Central memory CD8-positive, alpha-beta T cell (primary cell): ENCODE measurements around the gene MYH16.
"Not testable (repeated sequence)": the region's sequence is repeated elsewhere in the genome, so short reads cannot be mapped to it uniquely, and the experiment has no call there.

ENCODE experiments used
- ATAC-seq: fragments of 150-1000 bp; cut with Tn5 transposase; replicated peaks from 2 replicates; pipeline ENCODE4 v1.10.0; 2022; ENCODE audit warnings: mild to moderate bottlenecking, moderate FRiP score, moderate number of reproducible peaks; ENCODE audit not compliant: poor library complexity, severe bottlenecking; ENCODE audit errors: extremely low read depth
- DNase-seq, 2 donors: peaks; one replicate each; pipeline ENCODE4 v3.0.0; 2021; ENCODE audit warnings: low spot score in 2 of 2
- H3K27ac Mint-ChIP-seq: one replicate; pipeline ENCODE4 v1.8.0; 2022; ENCODE audit warnings: low read depth, mild to moderate bottlenecking, moderate library complexity, mixed read lengths
- H3K27me3 Mint-ChIP-seq: one replicate; pipeline ENCODE4 v1.8.0; 2022; ENCODE audit warnings: mixed read lengths
- H3K36me3 Mint-ChIP-seq: one replicate; pipeline ENCODE4 v1.8.0; 2022; ENCODE audit warnings: mild to moderate bottlenecking, moderate library complexity, mixed read lengths; ENCODE audit not compliant: insufficient read depth
- H3K4me1 Mint-ChIP-seq: one replicate; pipeline ENCODE4 v1.8.0; 2022; ENCODE audit warnings: mixed read lengths
- H3K4me3 Mint-ChIP-seq: one replicate; pipeline ENCODE4 v1.8.0; 2022; ENCODE audit warnings: mild to moderate bottlenecking, moderate library complexity, mixed read lengths
- H3K9me3 Mint-ChIP-seq: one replicate; pipeline ENCODE4 v1.8.0; 2022; ENCODE audit warnings: mixed read lengths

Gene MYH16

DNA sequence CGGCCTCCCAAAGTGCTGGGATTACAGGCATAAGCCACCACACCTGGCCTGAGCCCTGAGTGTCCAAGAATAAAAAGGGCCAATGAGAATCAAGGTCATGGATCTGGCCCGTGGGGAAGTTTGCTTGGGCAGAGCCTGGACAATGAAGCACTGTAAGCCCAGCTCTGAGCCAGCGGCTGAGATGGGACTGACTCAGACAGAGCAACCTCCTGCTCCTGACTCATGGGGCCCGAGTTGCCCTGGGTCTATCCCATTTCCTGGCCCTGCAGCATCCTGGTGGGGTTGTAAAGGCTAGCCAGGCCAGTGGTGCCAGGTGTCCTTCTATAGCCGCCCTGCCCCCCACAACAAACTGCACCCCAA lies 5.2 kb upstream of the MYH16 start:
- ATAC-seq, result no peak
- H3K36me3 Mint-ChIP-seq, result no peaks in the 10 kb centered on the region
- no peak for DNase-seq
- no peaks in the 10 kb centered on the region for H3K4me1 Mint-ChIP-seq
- H3K9me3 Mint-ChIP-seq, result no peaks in the 10 kb centered on the region
- no peak overlapping the region for H3K4me3 Mint-ChIP-seq
- peaks cover 29% of the 10 kb centered on the region for H3K27me3 Mint-ChIP-seq
- no peak overlapping the region for H3K27ac Mint-ChIP-seq

- H3K4me3 Mint-ChIP-seq, result no peak overlapping the region
- ATAC-seq (no peak), DNase-seq (no peak)
- H3K27me3 Mint-ChIP-seq, result peaks cover 23% of the 10 kb centered on the region
- H3K36me3 Mint-ChIP-seq, result no peaks in the 10 kb centered on the region
- no peaks in the 10 kb centered on the region for H3K4me1 Mint-ChIP-seq
- H3K9me3 Mint-ChIP-seq, result no peaks in the 10 kb centered on the region
- H3K27ac Mint-ChIP-seq, result no peak overlapping the region
These were observed 4.6 kb upstream of the MYH16 start for GRCh38 chr7:99267841-99268576.

DNA sequence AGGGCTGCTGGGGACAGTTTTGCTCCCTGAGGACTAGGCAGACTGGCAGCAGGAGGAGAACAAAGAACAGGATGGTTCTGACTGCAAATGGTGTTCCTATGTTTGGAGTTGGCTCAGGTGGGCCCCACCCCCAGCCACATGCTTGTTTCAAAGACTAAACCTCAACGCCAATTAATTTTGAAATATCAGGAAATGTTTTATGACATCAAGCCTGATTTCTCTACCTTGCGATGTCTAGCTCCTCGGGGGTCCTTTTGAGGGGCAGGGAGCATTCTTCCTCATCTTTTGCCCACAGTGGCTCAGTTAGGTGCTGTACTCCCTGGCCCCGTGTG lies 4.1 kb upstream of the MYH16 start:
- no peak for DNase-seq
- no peak overlapping the region for H3K4me3 Mint-ChIP-seq
- no peak overlapping the region for H3K27ac Mint-ChIP-seq
- H3K27me3 Mint-ChIP-seq, result peaks cover 21% of the 10 kb centered on the region
- no peaks in the 10 kb centered on the region for H3K36me3 Mint-ChIP-seq
- H3K4me1 Mint-ChIP-seq, result peaks cover 2% of the 10 kb centered on the region
- no peaks in the 10 kb centered on the region for H3K9me3 Mint-ChIP-seq
- no peak for ATAC-seq

- Mint-ChIP-seq H3K4me3 (no peak overlapping the region), H3K4me1 (peaks cover 10% of the 10 kb centered on the region), H3K27me3 (peaks cover 13% of the 10 kb centered on the region), H3K27ac (no peak overlapping the region), H3K9me3 (no peaks in the 10 kb centered on the region), H3K36me3 (no peaks in the 10 kb centered on the region)
- ATAC-seq, result no peak
- DNase-seq, result no peak
These were observed 1.9 kb upstream of the MYH16 start for GRCh38 chr7:99270702-99271101.

DNA sequence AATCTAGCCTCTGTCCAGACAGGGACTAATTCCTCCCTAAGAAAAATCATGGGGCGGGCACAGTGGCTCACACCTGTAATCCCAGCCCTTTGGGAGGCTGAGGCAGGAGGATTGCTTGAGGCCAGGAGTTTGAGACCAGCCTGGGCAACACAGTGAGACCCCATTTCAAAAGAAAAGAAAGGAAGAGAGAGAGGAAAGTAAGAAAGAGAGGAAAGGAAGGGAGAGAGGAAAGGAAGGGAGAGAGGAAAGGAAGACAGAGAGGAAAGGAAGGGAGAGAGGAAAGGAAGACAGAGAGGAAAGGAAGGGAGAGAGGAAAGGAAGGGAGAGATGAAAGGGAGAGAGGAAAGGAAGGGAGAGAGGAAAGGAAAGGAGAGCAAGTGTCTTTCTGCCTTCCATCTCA lies 922 bp downstream of the MYH16 start:
- H3K27me3 Mint-ChIP-seq, H3K4me1 Mint-ChIP-seq, ATAC-seq, H3K36me3 Mint-ChIP-seq, DNase-seq, H3K9me3 Mint-ChIP-seq, H3K4me3 Mint-ChIP-seq, H3K27ac Mint-ChIP-seq: not testable (repeated sequence)

GRCh38 chr7:99274908-99275307 lies 2.3 kb downstream of the MYH16 start:
- H3K27me3 Mint-ChIP-seq, H3K27ac Mint-ChIP-seq, H3K4me3 Mint-ChIP-seq, H3K36me3 Mint-ChIP-seq, H3K9me3 Mint-ChIP-seq, ATAC-seq, H3K4me1 Mint-ChIP-seq, DNase-seq: not testable (repeated sequence)

- Mint-ChIP-seq H3K36me3 (no peaks in the 10 kb centered on the region), H3K27me3 (no peaks in the 10 kb centered on the region), H3K4me3 (no peak overlapping the region), H3K27ac (no peak overlapping the region), H3K9me3 (no peaks in the 10 kb centered on the region), H3K4me1 (peaks cover 10% of the 10 kb centered on the region)
- ATAC-seq (no peak), DNase-seq (no peak)
These were observed 2.9 kb downstream of the MYH16 start for GRCh38 chr7:99275496-99275895.

DNA sequence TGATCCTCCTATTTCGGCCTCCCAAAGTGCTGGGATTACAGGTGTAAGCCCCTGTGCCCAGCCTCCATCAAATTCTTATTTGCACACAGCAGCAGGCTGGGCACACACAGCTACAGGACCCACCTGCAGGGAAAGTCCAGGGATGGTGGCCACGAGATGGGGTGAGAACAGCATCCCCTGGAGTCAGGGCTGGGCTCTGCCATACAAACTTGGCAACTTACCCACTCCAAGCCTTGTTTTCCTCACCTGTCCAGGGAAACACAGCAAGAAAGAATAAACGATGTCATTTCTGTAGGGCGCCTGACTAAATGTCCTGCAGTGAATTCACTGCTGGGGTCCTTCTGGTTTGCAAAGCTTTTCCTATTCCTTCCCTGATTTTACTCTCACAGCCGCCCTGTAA lies 5.5 kb downstream of the MYH16 start:
- no peak for ATAC-seq
- no peak overlapping the region for H3K27ac Mint-ChIP-seq

DNA sequence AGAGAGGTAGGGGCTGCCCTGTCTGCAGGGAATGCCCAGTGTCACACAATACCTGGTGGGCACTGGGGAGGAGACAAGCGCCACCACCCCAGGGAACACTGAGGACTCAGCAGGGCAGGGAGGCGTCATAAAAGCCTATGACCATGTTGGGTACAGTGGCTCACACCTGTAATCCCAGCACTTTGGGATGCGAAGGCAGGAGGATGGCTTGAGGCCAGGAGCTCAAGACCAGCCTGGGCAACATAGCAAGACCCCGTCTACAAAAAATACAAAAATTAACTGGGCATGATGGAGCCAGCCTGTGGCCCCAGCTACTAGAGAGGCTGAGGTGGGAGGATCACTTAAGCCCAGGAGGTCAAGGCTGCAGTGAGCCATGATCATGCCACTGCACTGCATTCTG lies 11.5 kb downstream of the MYH16 start:
- DNase-seq, H3K27ac Mint-ChIP-seq, H3K9me3 Mint-ChIP-seq, H3K4me1 Mint-ChIP-seq, H3K27me3 Mint-ChIP-seq, H3K4me3 Mint-ChIP-seq, ATAC-seq, H3K36me3 Mint-ChIP-seq: not testable (repeated sequence)

More for the DNA sequence above, 5.5 kb downstream of the MYH16 start:
- no peak overlapping the region for H3K4me3 Mint-ChIP-seq
- no peak for DNase-seq
- no peaks in the 10 kb centered on the region for H3K27me3 Mint-ChIP-seq
- no peaks in the 10 kb centered on the region for H3K36me3 Mint-ChIP-seq
- H3K9me3 Mint-ChIP-seq, result no peaks in the 10 kb centered on the region
- H3K4me1 Mint-ChIP-seq, result peaks cover 10% of the 10 kb centered on the region

DNA sequence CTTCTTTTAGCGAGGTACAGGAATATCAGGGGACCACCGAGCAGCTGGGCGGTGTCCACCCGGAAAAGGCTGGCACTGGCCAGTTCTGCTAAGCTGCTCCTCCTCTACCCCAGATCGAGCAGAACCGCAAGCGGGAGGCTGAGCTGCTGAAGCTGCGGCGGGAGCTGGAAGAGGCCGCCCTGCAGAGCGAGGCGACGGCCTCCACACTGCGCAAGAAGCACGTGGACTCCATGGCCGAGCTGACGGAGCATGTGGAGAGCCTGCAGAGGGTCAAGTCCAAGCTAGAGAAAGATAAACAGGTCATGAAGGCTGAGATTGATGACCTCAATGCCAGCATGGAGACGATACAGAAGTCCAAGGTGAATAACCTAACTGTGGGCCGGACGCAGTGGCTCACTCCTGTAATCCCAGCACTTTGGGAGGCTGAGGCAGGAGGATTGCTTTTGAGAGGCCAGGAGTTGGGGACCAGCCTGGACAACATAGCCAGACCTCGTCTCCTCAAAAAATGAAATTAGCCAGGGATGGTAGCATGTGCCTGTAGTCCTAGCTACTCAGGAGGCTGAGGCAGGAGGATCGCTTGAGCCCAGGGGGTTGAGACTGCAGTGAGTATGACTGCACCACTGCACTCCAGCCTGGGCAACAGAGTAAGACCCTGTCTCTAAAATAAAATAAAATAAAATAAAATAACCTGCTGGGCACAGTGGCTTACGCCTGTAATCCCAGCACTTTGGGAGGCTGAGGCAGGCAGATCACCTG lies 15.3 kb downstream of the MYH16 start:
- Mint-ChIP-seq H3K4me3 (no peak overlapping the region), H3K27me3 (peaks cover 8% of the 10 kb centered on the region), H3K9me3 (no peaks in the 10 kb centered on the region), H3K4me1 (no peaks in the 10 kb centered on the region), H3K27ac (no peak overlapping the region), H3K36me3 (no peaks in the 10 kb centered on the region)
- DNase-seq (no peak), ATAC-seq (no peak)

DNA sequence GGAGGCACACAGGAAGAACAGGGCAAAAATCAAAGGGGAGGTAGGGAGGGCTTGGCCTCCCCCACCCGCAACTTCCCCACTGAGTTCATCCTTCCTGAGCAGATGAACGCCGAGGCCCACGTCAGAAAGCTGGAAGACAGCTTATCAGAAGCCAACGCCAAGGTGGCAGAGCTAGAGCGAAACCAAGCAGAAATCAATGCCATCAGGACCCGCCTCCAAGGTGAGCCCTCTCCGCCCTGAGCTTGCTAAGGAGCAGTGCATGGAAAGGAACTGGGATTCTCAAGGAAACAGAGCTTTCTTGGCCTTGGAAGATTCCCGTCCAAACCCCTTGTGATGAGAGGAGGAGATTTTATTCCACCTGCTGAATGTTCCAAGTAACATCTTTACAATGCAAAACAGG lies 16.5 kb downstream of the MYH16 start:
- H3K27me3 Mint-ChIP-seq, result peaks cover 8% of the 10 kb centered on the region
- H3K9me3 Mint-ChIP-seq, result no peaks in the 10 kb centered on the region
- ATAC-seq (no peak), DNase-seq (no peak)
- no peak overlapping the region for H3K4me3 Mint-ChIP-seq
- H3K36me3 Mint-ChIP-seq, result no peaks in the 10 kb centered on the region
- no peaks in the 10 kb centered on the region for H3K4me1 Mint-ChIP-seq
- no peak overlapping the region for H3K27ac Mint-ChIP-seq

GRCh38 chr7:99290148-99290547 lies 17.5 kb downstream of the MYH16 start:
- H3K36me3 Mint-ChIP-seq, H3K4me3 Mint-ChIP-seq, ATAC-seq, H3K27me3 Mint-ChIP-seq, H3K9me3 Mint-ChIP-seq, DNase-seq, H3K27ac Mint-ChIP-seq, H3K4me1 Mint-ChIP-seq: not testable (repeated sequence)

- DNase-seq (no peak), ATAC-seq (no peak)
- no peaks in the 10 kb centered on the region for H3K9me3 Mint-ChIP-seq
- H3K4me1 Mint-ChIP-seq, result no peaks in the 10 kb centered on the region
- H3K27ac Mint-ChIP-seq, result no peak overlapping the region
- no peaks in the 10 kb centered on the region for H3K27me3 Mint-ChIP-seq
- H3K4me3 Mint-ChIP-seq, result no peak overlapping the region
- no peaks in the 10 kb centered on the region for H3K36me3 Mint-ChIP-seq
These were observed 18.5 kb downstream of the MYH16 start for GRCh38 chr7:99290980-99291607.
